Skeletal muscle tissue (tissue), 4 donors: ENCODE results near the gene ASPHD1. TPM values are rescaled to one million over a fixed set of nuclear protein-coding genes. Genes with fewer than 3 reads are reported as not detected.
"Not testable (repeated sequence)": the region's sequence is repeated elsewhere in the genome, so short reads cannot be mapped to it uniquely, and the experiment has no call there.

ENCODE experiments used
- H3K27ac ChIP-seq: one replicate; pipeline ENCODE4 v1.7.0; 2013; ENCODE audit warnings: mild to moderate bottlenecking, low read depth, low read length, inconsistent platforms
- H3K27me3 ChIP-seq, 3 donors: one replicate each; pipeline ENCODE4 v1.7.0; 2013; ENCODE audit warnings: low read length in 3 of 3; ENCODE audit not compliant: control insufficient read depth in 3 of 3, insufficient read depth in 3 of 3
- H3K36me3 ChIP-seq, 3 donors: one replicate each; pipeline ENCODE4 v1.7.0; 2013; ENCODE audit warnings: low read length in 3 of 3; ENCODE audit not compliant: control insufficient read depth in 3 of 3, insufficient read depth in 3 of 3
- H3K4me1 ChIP-seq, 3 donors: one replicate each; pipeline ENCODE4 v1.7.0; 2013; ENCODE audit warnings: low read length in 3 of 3, mild to moderate bottlenecking in 3 of 3; ENCODE audit not compliant: control insufficient read depth in 3 of 3, insufficient read depth in 3 of 3
- H3K4me3 ChIP-seq, 3 donors: one replicate each; pipeline ENCODE4 v1.7.0; 2013; ENCODE audit warnings: low read length in 3 of 3
- H3K9ac ChIP-seq, 3 donors: one replicate each; pipeline ENCODE4 v1.7.0; 2013; ENCODE audit warnings: low read length in 3 of 3, mild to moderate bottlenecking in 3 of 3, moderate library complexity in 2 of 3, low read depth in 1 of 3
- H3K9me3 ChIP-seq, 3 donors: one replicate each; pipeline ENCODE4 v1.7.0; 2013; ENCODE audit warnings: low read length in 3 of 3; ENCODE audit not compliant: control insufficient read depth in 3 of 3
- total RNA-seq: library from RNA; depleted of rRNA; stranded (reverse); fragments of >200 nt; gene quantifications from one replicate; pipeline ENCODE4 v1.2.3, GENCODE V29; 2014
- donor health status: Osteomylitis.

The ASPHD1 gene
- total RNA-seq, 1 donor from 2014 or later = not detected

GRCh38 chr16:29904947-29905346 lies 4.7 kb downstream of the ASPHD1 start:
- H3K27me3 ChIP-seq = peaks cover 7 to 18% (median 14%) of the 10 kb centered on the region in 3 donors
- no peaks in the 10 kb centered on the region for H3K9me3 ChIP-seq
- no peak overlapping the region for H3K4me3 ChIP-seq
- H3K9ac ChIP-seq = no peak overlapping the region
- peaks cover 4 to 5% (median 4%) of the 10 kb centered on the region in 3 donors for H3K4me1 ChIP-seq
- H3K36me3 ChIP-seq = no peaks in the 10 kb centered on the region
- no peak overlapping the region for H3K27ac ChIP-seq

- Histone ChIP-seq H3K9me3 (no peaks in the 10 kb centered on the region), H3K27me3 (peaks cover 7 to 15% (median 13%) of the 10 kb centered on the region in 3 donors)
These were observed 5.4 kb downstream of the ASPHD1 start for GRCh38 chr16:29905668-29906067.

GRCh38 chr16:29906520-29907244 lies 6.4 kb downstream of the ASPHD1 start:
- no peak overlapping the region for H3K9ac ChIP-seq
- no peak overlapping the region for H3K4me3 ChIP-seq
- H3K9me3 ChIP-seq = no peaks in the 10 kb centered on the region
- peaks cover 2 to 5% (median 5%) of the 10 kb centered on the region in 3 donors for H3K27me3 ChIP-seq
- H3K4me1 ChIP-seq = no peaks in the 10 kb centered on the region
- H3K27ac ChIP-seq = no peak overlapping the region
- no peaks in the 10 kb centered on the region for H3K36me3 ChIP-seq

More at GRCh38 chr16:29905668-29906067, 5.4 kb downstream of the ASPHD1 start:
- Histone ChIP-seq H3K4me3 (no peak overlapping the region), H3K4me1 (peaks cover 0 to 1% (median under 1%) of the 10 kb centered on the region in 3 donors), H3K9ac (no peak overlapping the region), H3K27ac (no peak overlapping the region), H3K36me3 (no peaks in the 10 kb centered on the region)

GRCh38 chr16:29907973-29908372 lies 7.7 kb downstream of the ASPHD1 start:
- Histone ChIP-seq H3K27me3 (peaks cover 0 to 3% (median 2%) of the 10 kb centered on the region in 3 donors), H3K36me3 (no peaks in the 10 kb centered on the region), H3K4me3 (no peak overlapping the region), H3K27ac (no peak overlapping the region), H3K4me1 (no peaks in the 10 kb centered on the region), H3K9ac (no peak overlapping the region), H3K9me3 (no peaks in the 10 kb centered on the region)

- Histone ChIP-seq H3K27ac (no peak overlapping the region), H3K9ac (no peak overlapping the region), H3K36me3 (peaks cover 0 to 2% (median 0%) of the 10 kb centered on the region in 3 donors), H3K9me3 (no peaks in the 10 kb centered on the region), H3K4me3 (no peak overlapping the region), H3K27me3 (peaks cover 0 to 3% (median 2%) of the 10 kb centered on the region in 3 donors), H3K4me1 (no peaks in the 10 kb centered on the region)
These were observed 8.5 kb downstream of the ASPHD1 start for GRCh38 chr16:29908719-29909220.

GRCh38 chr16:29909391-29909790 lies 9.1 kb downstream of the ASPHD1 start:
- Histone ChIP-seq H3K4me1 (no peaks in the 10 kb centered on the region), H3K9me3 (no peaks in the 10 kb centered on the region), H3K27me3 (peaks cover 0 to 3% (median 2%) of the 10 kb centered on the region in 3 donors), H3K9ac (no peak overlapping the region), H3K27ac (no peak overlapping the region), H3K36me3 (peaks cover 0 to 2% (median 0%) of the 10 kb centered on the region in 3 donors), H3K4me3 (no peak overlapping the region)

GRCh38 chr16:29909851-29910250 lies 9.6 kb downstream of the ASPHD1 start:
- H3K4me1 ChIP-seq, H3K27me3 ChIP-seq, H3K36me3 ChIP-seq, H3K9me3 ChIP-seq, H3K4me3 ChIP-seq, H3K27ac ChIP-seq, H3K9ac ChIP-seq: not testable (repeated sequence)

GRCh38 chr16:29910819-29911675 lies 10.8 kb downstream of the ASPHD1 start:
- H3K4me1 ChIP-seq = no peaks in the 10 kb centered on the region
- H3K9ac ChIP-seq = no peak overlapping the region
- no peak overlapping the region for H3K4me3 ChIP-seq
- H3K27ac ChIP-seq = no peak overlapping the region
- H3K36me3 ChIP-seq = peaks cover 0 to 2% (median 0%) of the 10 kb centered on the region in 3 donors
- peaks cover 0 to 2% (median 0%) of the 10 kb centered on the region in 3 donors for H3K27me3 ChIP-seq
- H3K9me3 ChIP-seq = no peaks in the 10 kb centered on the region

GRCh38 chr16:29911676-29912010 lies 11.4 kb downstream of the ASPHD1 start:
- H3K4me1 ChIP-seq = no peaks in the 10 kb centered on the region
- no peak overlapping the region for H3K4me3 ChIP-seq
- peaks cover 0 to 2% (median under 1%) of the 10 kb centered on the region in 3 donors for H3K36me3 ChIP-seq
- H3K9me3 ChIP-seq = no peaks in the 10 kb centered on the region
- H3K27ac ChIP-seq = no peak overlapping the region
- peaks cover 0 to 2% (median 0%) of the 10 kb centered on the region in 3 donors for H3K27me3 ChIP-seq
- H3K9ac ChIP-seq = no peak overlapping the region

- Histone ChIP-seq H3K4me1 (no peaks in the 10 kb centered on the region), H3K36me3 (peaks cover 0 to 4% (median 2%) of the 10 kb centered on the region in 3 donors), H3K9me3 (no peaks in the 10 kb centered on the region), H3K27me3 (peaks cover 0 to 2% (median 0%) of the 10 kb centered on the region in 3 donors), H3K4me3 (no peak overlapping the region), H3K9ac (no peak overlapping the region), H3K27ac (no peak overlapping the region)
These were observed 11.8 kb downstream of the ASPHD1 start for GRCh38 chr16:29912087-29912486.
